NCI-H446 (cell line): ENCODE data around the gene ACSL1.
A peak's percentile ranks its signal among the peaks of the same experiment; 100 is the strongest.

Source experiments
- DNase-seq, 2 experiments: peaks; one replicate each; lab custom pipeline; 2025; lab: John Stamatoyannopoulos, UW

The ACSL1 gene

GRCh38 chr4:184825896-184826690 is at the start of gene ACSL1:
Gene ACSL1 (minus strand): TSS chr4:184825968. CDS start chr4:184803514, 22,454 bp downstream.
- peak in 1 of 2 experiments; percentile 62 for DNase-seq

- DNase-seq, result no peak
Measured at GRCh38 chr4:184873054-184873453, 47.3 kb upstream of the ACSL1 start.

- DNase-seq, result no peak
Measured at GRCh38 chr4:184870718-184871117, 45.0 kb upstream of the ACSL1 start.

- DNase-seq, result no peak
Measured at GRCh38 chr4:184868623-184869022, 42.9 kb upstream of the ACSL1 start.

- DNase-seq, result no peak
Measured at GRCh38 chr4:184863916-184864315, 38.1 kb upstream of the ACSL1 start.

- DNase-seq, result no peak
Measured at GRCh38 chr4:184861047-184861446, 35.3 kb upstream of the ACSL1 start.

GRCh38 chr4:184860018-184860779 is 34.4 kb upstream of the ACSL1 start:
- no peak for DNase-seq

- DNase-seq, result no peak
Measured at GRCh38 chr4:184857441-184858121, 31.8 kb upstream of the ACSL1 start.

- DNase-seq, result no peak
Measured at GRCh38 chr4:184856277-184856609, 30.5 kb upstream of the ACSL1 start.

- DNase-seq, result no peak
Measured at GRCh38 chr4:184854673-184855072, 28.9 kb upstream of the ACSL1 start.

- DNase-seq, result no peak
Measured at GRCh38 chr4:184853436-184853835, 27.7 kb upstream of the ACSL1 start.

GRCh38 chr4:184851886-184852285 is 26.1 kb upstream of the ACSL1 start:
- no peak for DNase-seq

- DNase-seq, result no peak
Measured at GRCh38 chr4:184851200-184851541, 25.4 kb upstream of the ACSL1 start.

GRCh38 chr4:184850431-184851199 is 24.8 kb upstream of the ACSL1 start:
- no peak for DNase-seq

GRCh38 chr4:184850018-184850417 is 24.2 kb upstream of the ACSL1 start:
- DNase-seq, result no peak

- DNase-seq, result no peak
Measured at GRCh38 chr4:184849185-184849584, 23.4 kb upstream of the ACSL1 start.

- no peak for DNase-seq
Measured at GRCh38 chr4:184848510-184848909, 22.7 kb upstream of the ACSL1 start.

- DNase-seq, result no peak
Measured at GRCh38 chr4:184846531-184846930, 20.8 kb upstream of the ACSL1 start.

- no peak for DNase-seq
Measured at GRCh38 chr4:184845367-184846021, 19.7 kb upstream of the ACSL1 start.

- no peak for DNase-seq
Measured at GRCh38 chr4:184844742-184845141, 19.0 kb upstream of the ACSL1 start.

- no peak for DNase-seq
Measured at GRCh38 chr4:184843984-184844554, 18.3 kb upstream of the ACSL1 start.
